Measurements from ENCODE around the gene AFTPH.

Gene AFTPH

GRCh38 chr2:64482243-64482642 is 41.9 kb upstream of the AFTPH start:
- DNase-seq (ENCODE audit: insufficient read length, low spot score) (no peak), FAIRE-seq (no peak)
- no peak for TF ChIP-seq POLR2A (IDR thresholded peaks at IDR 0.05; ENCODE audit: low read depth, low read length)
- TF ChIP-seq POU2F2 (IDR thresholded peaks at IDR 0.05; ENCODE audit: low read depth, low read length), result no peak
- TF ChIP-seq POLR2AphosphoS5 (IDR thresholded peaks at IDR 0.05; ENCODE audit: low read depth, low read length), result no peak
- no peak for TF ChIP-seq TAF1 (IDR thresholded peaks at IDR 0.05; ENCODE audit: low read depth, low read length)
- no peak for TF ChIP-seq PAX5 (IDR thresholded peaks at IDR 0.05; ENCODE audit: insufficient read depth, low read length, severe bottlenecking)
- no peak for TF ChIP-seq SPI1 (IDR thresholded peaks at IDR 0.05; ENCODE audit: low read depth, low read length)

GRCh38 chr2:64482765-64483504 is 41.2 kb upstream of the AFTPH start:
- no peak for TF ChIP-seq TAF1 (IDR thresholded peaks at IDR 0.05; ENCODE audit: low read depth, low read length)
- FAIRE-seq (no peak), DNase-seq (ENCODE audit: insufficient read length, low spot score) (no peak)

GRCh38 chr2:64485331-64485730 is 38.8 kb upstream of the AFTPH start:
- FAIRE-seq, result no peak

GRCh38 chr2:64485961-64486360 is 38.2 kb upstream of the AFTPH start:
- FAIRE-seq (no peak), DNase-seq (ENCODE audit: insufficient read length, low spot score) (no peak)
- TF ChIP-seq POLR2AphosphoS5 (IDR thresholded peaks at IDR 0.05; ENCODE audit: low read depth, low read length), result no peak

More at GRCh38 chr2:64485331-64485730, 38.8 kb upstream of the AFTPH start:
- no peak for DNase-seq (ENCODE audit: insufficient read length, low spot score)
- no peak for TF ChIP-seq POU2F2 (IDR thresholded peaks at IDR 0.05; ENCODE audit: low read depth, low read length)
- no peak for TF ChIP-seq POLR2AphosphoS5 (IDR thresholded peaks at IDR 0.05; ENCODE audit: low read depth, low read length)
- no peak for TF ChIP-seq POLR2A (IDR thresholded peaks at IDR 0.05; ENCODE audit: low read depth, low read length)
- no peak for TF ChIP-seq TAF1 (IDR thresholded peaks at IDR 0.05; ENCODE audit: low read depth, low read length)
- TF ChIP-seq SPI1 (IDR thresholded peaks at IDR 0.05; ENCODE audit: low read depth, low read length), result no peak
- no peak for TF ChIP-seq PAX5 (IDR thresholded peaks at IDR 0.05; ENCODE audit: insufficient read depth, low read length, severe bottlenecking)

GRCh38 chr2:64487256-64488049 is 36.7 kb upstream of the AFTPH start:
- no peak for TF ChIP-seq POU2F2 (IDR thresholded peaks at IDR 0.05; ENCODE audit: low read depth, low read length)
- TF ChIP-seq SPI1 (IDR thresholded peaks at IDR 0.05; ENCODE audit: low read depth, low read length), result no peak
- TF ChIP-seq POLR2A (IDR thresholded peaks at IDR 0.05; ENCODE audit: low read depth, low read length), result no peak
- TF ChIP-seq POLR2AphosphoS5 (IDR thresholded peaks at IDR 0.05; ENCODE audit: low read depth, low read length), result no peak
- no peak for TF ChIP-seq PAX5 (IDR thresholded peaks at IDR 0.05; ENCODE audit: insufficient read depth, low read length, severe bottlenecking)
- TF ChIP-seq TAF1 (IDR thresholded peaks at IDR 0.05; ENCODE audit: low read depth, low read length), result no peak
- FAIRE-seq (no peak), DNase-seq (ENCODE audit: insufficient read length, low spot score) (no peak)

- peak; percentile 44 for DNase-seq (ENCODE audit: insufficient read length, low spot score)
- TF ChIP-seq POLR2A (IDR thresholded peaks at IDR 0.05; ENCODE audit: low read depth, low read length), result no peak
- TF ChIP-seq POLR2AphosphoS5 (IDR thresholded peaks at IDR 0.05; ENCODE audit: low read depth, low read length), result no peak
- TF ChIP-seq TAF1 (IDR thresholded peaks at IDR 0.05; ENCODE audit: low read depth, low read length), result no peak
- no peak for TF ChIP-seq POU2F2 (IDR thresholded peaks at IDR 0.05; ENCODE audit: low read depth, low read length)
- no peak for TF ChIP-seq SPI1 (IDR thresholded peaks at IDR 0.05; ENCODE audit: low read depth, low read length)
- TF ChIP-seq PAX5 (IDR thresholded peaks at IDR 0.05; ENCODE audit: insufficient read depth, low read length, severe bottlenecking), result no peak
- peak; percentile 80 for FAIRE-seq
These were observed 35.8 kb upstream of the AFTPH start for GRCh38 chr2:64488050-64488974.

GRCh38 chr2:64489081-64489751 is 34.9 kb upstream of the AFTPH start:
- DNase-seq (ENCODE audit: insufficient read length, low spot score) (no peak), FAIRE-seq (no peak)
- TF ChIP-seq POLR2A (IDR thresholded peaks at IDR 0.05; ENCODE audit: low read depth, low read length) (no peak), POLR2AphosphoS5 (IDR thresholded peaks at IDR 0.05; ENCODE audit: low read depth, low read length) (no peak), TAF1 (IDR thresholded peaks at IDR 0.05; ENCODE audit: low read depth, low read length) (no peak), PAX5 (IDR thresholded peaks at IDR 0.05; ENCODE audit: insufficient read depth, low read length, severe bottlenecking) (no peak), SPI1 (IDR thresholded peaks at IDR 0.05; ENCODE audit: low read depth, low read length) (no peak), POU2F2 (IDR thresholded peaks at IDR 0.05; ENCODE audit: low read depth, low read length) (no peak)

- DNase-seq (ENCODE audit: insufficient read length, low spot score) (no peak), FAIRE-seq (no peak)
- no peak for TF ChIP-seq SPI1 (IDR thresholded peaks at IDR 0.05; ENCODE audit: low read depth, low read length)
These were observed 32.7 kb upstream of the AFTPH start for GRCh38 chr2:64491426-64491825.

GRCh38 chr2:64492272-64492671 is 31.9 kb upstream of the AFTPH start:
- FAIRE-seq, result no peak
- TF ChIP-seq SPI1 (IDR thresholded peaks at IDR 0.05; ENCODE audit: low read depth, low read length) (no peak), POU2F2 (IDR thresholded peaks at IDR 0.05; ENCODE audit: low read depth, low read length) (no peak), POLR2AphosphoS5 (IDR thresholded peaks at IDR 0.05; ENCODE audit: low read depth, low read length) (no peak), TAF1 (IDR thresholded peaks at IDR 0.05; ENCODE audit: low read depth, low read length) (no peak), POLR2A (IDR thresholded peaks at IDR 0.05; ENCODE audit: low read depth, low read length) (no peak), PAX5 (IDR thresholded peaks at IDR 0.05; ENCODE audit: insufficient read depth, low read length, severe bottlenecking) (no peak)
- no peak for DNase-seq (ENCODE audit: insufficient read length, low spot score)

All from GM12891 (cell line).